HEK293 (cell line): ENCODE results near the gene ZNF248.

Source experiments
- CTCF ChIA-PET: fragments of 350-600 bp; formaldehyde crosslinking; extraction: SDS; loops from one replicate; lab custom pipeline; 2021; ENCODE audit warnings: antibody characterized with exemption; lab: Yijun Ruan, JAX
- POLR2A ChIA-PET: fragments of 300-600 bp; formaldehyde crosslinking; extraction: SDS; loops from one replicate; lab custom pipeline; 2020; ENCODE audit warnings: antibody characterized with exemption, inconsistent platforms; lab: Yijun Ruan, JAX
- H3K27ac ChIP-seq: fragments of 200-500 bp; sonication (Bioruptor generic); 2 replicates; pipeline ENCODE4 v1.5.1; 2014; ENCODE audit warnings: low read depth, low read length, control low read depth, inconsistent platforms; ENCODE audit errors: extremely low read depth
- H3K36me3 ChIP-seq, 2 experiments: fragments of 200-500 bp in 1 of 2; sonication (Bioruptor generic) in 1 of 2; 1 replicate in 1 of 2; 2 replicates in 1 of 2; pipeline ENCODE4 v1.5.1; 2014 to 2017; ENCODE audit warnings: inconsistent platforms in 2 of 2, low read length in 2 of 2; ENCODE audit not compliant: control insufficient read depth in 2 of 2, insufficient read depth in 1 of 2
- H3K4me1 ChIP-seq: fragments of 200-500 bp; sonication (Bioruptor generic); 2 replicates; pipeline ENCODE4 v1.5.1; 2014; ENCODE audit warnings: mild to moderate bottlenecking, low read length, inconsistent platforms; ENCODE audit not compliant: control insufficient read depth, insufficient read depth
- H3K4me3 ChIP-seq: 2 replicates; pipeline ENCODE4 v1.5.1; 2011; ENCODE audit warnings: low read depth, mild to moderate bottlenecking, control low read depth, low read length, moderate library complexity
- H3K9me3 ChIP-seq: fragments of 200-500 bp; sonication (Bioruptor generic); 2 replicates; pipeline ENCODE4 v1.5.1; 2014; ENCODE audit warnings: low read depth, low read length, inconsistent platforms; ENCODE audit not compliant: control insufficient read depth, insufficient read depth
- FEZF1 ChIP-seq: fragments of 450-650 bp; formaldehyde crosslinking; IDR thresholded peaks from 2 replicates; pipeline ENCODE4 v1.5.1; 2016; ENCODE audit warnings: missing biosample characterization, missing genetic modification characterization
- HOXC10 ChIP-seq: sonication (generic); formaldehyde crosslinking; IDR thresholded peaks from 2 replicates; pipeline ENCODE4 v1.8.1; 2023; ENCODE audit warnings: mild to moderate bottlenecking, missing genetic modification reagents
- KLF7 ChIP-seq: fragments of 450-650 bp; formaldehyde crosslinking; IDR thresholded peaks from 2 replicates; pipeline ENCODE4 v1.5.1; 2016; ENCODE audit warnings: missing biosample characterization, missing genetic modification characterization, borderline replicate concordance
- KLF8 ChIP-seq: fragments of 450-650 bp; formaldehyde crosslinking; IDR thresholded peaks from 2 replicates; pipeline ENCODE4 v1.5.1; 2016; ENCODE audit warnings: missing biosample characterization, missing genetic modification characterization
- MYNN ChIP-seq: fragments of 450-650 bp; formaldehyde crosslinking; IDR thresholded peaks from 2 replicates; pipeline ENCODE4 v1.5.1; 2016; ENCODE audit warnings: missing biosample characterization, missing genetic modification characterization, borderline replicate concordance
- MZF1 ChIP-seq: fragments of 450-650 bp; formaldehyde crosslinking; IDR thresholded peaks from 2 replicates; pipeline ENCODE4 v1.5.1; 2017; ENCODE audit warnings: missing biosample characterization, missing genetic modification characterization, borderline replicate concordance
- ZBTB1 ChIP-seq: fragments of 450-650 bp; formaldehyde crosslinking; IDR thresholded peaks from 2 replicates; pipeline ENCODE4 v1.5.1; 2016; ENCODE audit warnings: missing biosample characterization, missing genetic modification characterization
- ZBTB11 ChIP-seq: fragments of 450-650 bp; formaldehyde crosslinking; conservative IDR thresholded peaks from 2 replicates; pipeline ENCODE4 v1.5.1; 2016; ENCODE audit warnings: low read depth, missing biosample characterization, missing genetic modification characterization
- ZBTB8A ChIP-seq: fragments of 450-650 bp; formaldehyde crosslinking; IDR thresholded peaks from 2 replicates; pipeline ENCODE4 v1.5.1; 2016; ENCODE audit warnings: missing biosample characterization, missing genetic modification characterization
- ZIC2 ChIP-seq: fragments of 450-650 bp; formaldehyde crosslinking; IDR thresholded peaks from 2 replicates; pipeline ENCODE4 v1.5.1; 2016; ENCODE audit warnings: missing biosample characterization, missing genetic modification characterization
- ZNF10 ChIP-seq: fragments of 450-650 bp; formaldehyde crosslinking; IDR thresholded peaks from 2 replicates; pipeline ENCODE4 v1.5.1; 2017; ENCODE audit warnings: missing biosample characterization, missing genetic modification characterization
- ZNF175 ChIP-seq: fragments of 450-650 bp; formaldehyde crosslinking; IDR thresholded peaks from 2 replicates; pipeline ENCODE4 v1.5.1; 2016; ENCODE audit warnings: missing biosample characterization, missing genetic modification characterization
- ZNF350 ChIP-seq: fragments of 450-650 bp; formaldehyde crosslinking; IDR thresholded peaks from 2 replicates; pipeline ENCODE4 v1.5.0; 2017; ENCODE audit warnings: missing biosample characterization, mild to moderate bottlenecking, missing genetic modification characterization
- ZNF423 ChIP-seq: fragments of 450-650 bp; formaldehyde crosslinking; IDR thresholded peaks from 2 replicates; pipeline ENCODE4 v1.5.1; 2016; ENCODE audit warnings: missing biosample characterization, missing genetic modification characterization
- ZNF449 ChIP-seq: fragments of 450-650 bp; formaldehyde crosslinking; IDR thresholded peaks from 2 replicates; pipeline ENCODE4 v1.5.1; 2017; ENCODE audit warnings: missing biosample characterization, mild to moderate bottlenecking, missing genetic modification characterization, moderate library complexity
- ZNF473 ChIP-seq: fragments of 450-650 bp; formaldehyde crosslinking; IDR thresholded peaks from 2 replicates; pipeline ENCODE4 v1.5.1; 2017; ENCODE audit warnings: missing biosample characterization, missing genetic modification characterization
- ZNF501 ChIP-seq: fragments of 450-650 bp; formaldehyde crosslinking; IDR thresholded peaks from 2 replicates; pipeline ENCODE4 v1.5.1; 2016; ENCODE audit warnings: missing biosample characterization, missing genetic modification characterization
- ZNF521 ChIP-seq: fragments of 450-650 bp; formaldehyde crosslinking; IDR thresholded peaks from 2 replicates; pipeline ENCODE4 v1.5.1; 2017; ENCODE audit warnings: missing biosample characterization, mild to moderate bottlenecking, missing genetic modification characterization
- ZNF560 ChIP-seq: fragments of 450-650 bp; formaldehyde crosslinking; IDR thresholded peaks from 2 replicates; pipeline ENCODE4 v1.5.1; 2017; ENCODE audit warnings: missing biosample characterization, missing genetic modification characterization, borderline replicate concordance
- ZNF629 ChIP-seq: fragments of 450-650 bp; formaldehyde crosslinking; IDR thresholded peaks from 2 replicates; pipeline ENCODE4 v1.5.1; 2017; ENCODE audit warnings: missing biosample characterization, missing genetic modification characterization
- TF ChIP-seq, protein P1 (sequence below): fragments of 450-650 bp; formaldehyde crosslinking; IDR thresholded peaks from 2 replicates; pipeline ENCODE4 v1.5.1; 2016; ENCODE audit warnings: missing biosample characterization, missing genetic modification characterization, borderline replicate concordance

The ZNF248 gene

DNA sequence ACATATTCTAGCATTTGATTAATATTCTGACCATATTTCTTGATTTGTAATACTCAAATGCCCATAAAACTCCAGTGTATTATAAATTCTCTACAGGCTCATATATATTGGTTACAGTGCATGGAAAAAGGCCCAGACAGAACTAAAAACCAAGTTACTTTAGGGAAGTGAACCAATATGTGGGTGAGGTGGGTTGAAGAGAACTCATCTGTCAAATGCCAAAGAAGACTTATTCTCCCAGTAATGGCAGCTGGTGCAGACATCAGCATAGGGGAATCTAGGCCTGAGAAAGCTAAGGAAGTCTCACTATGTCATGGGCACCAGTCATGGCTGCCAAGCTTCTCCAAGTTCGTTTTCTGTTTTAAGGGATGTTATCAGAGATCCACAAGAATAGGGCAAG, 30.6 kb downstream of the ZNF248 start:
- CTCF ChIA-PET = no interaction called here
- POLR2A ChIA-PET = no interaction called here
- TF ChIP-seq ZNF175 (no peak), KLF7 (tag by site-specific recombination) (no peak), ZBTB11 (tag by site-specific recombination) (no peak)
- TF ChIP-seq, protein P1, sequence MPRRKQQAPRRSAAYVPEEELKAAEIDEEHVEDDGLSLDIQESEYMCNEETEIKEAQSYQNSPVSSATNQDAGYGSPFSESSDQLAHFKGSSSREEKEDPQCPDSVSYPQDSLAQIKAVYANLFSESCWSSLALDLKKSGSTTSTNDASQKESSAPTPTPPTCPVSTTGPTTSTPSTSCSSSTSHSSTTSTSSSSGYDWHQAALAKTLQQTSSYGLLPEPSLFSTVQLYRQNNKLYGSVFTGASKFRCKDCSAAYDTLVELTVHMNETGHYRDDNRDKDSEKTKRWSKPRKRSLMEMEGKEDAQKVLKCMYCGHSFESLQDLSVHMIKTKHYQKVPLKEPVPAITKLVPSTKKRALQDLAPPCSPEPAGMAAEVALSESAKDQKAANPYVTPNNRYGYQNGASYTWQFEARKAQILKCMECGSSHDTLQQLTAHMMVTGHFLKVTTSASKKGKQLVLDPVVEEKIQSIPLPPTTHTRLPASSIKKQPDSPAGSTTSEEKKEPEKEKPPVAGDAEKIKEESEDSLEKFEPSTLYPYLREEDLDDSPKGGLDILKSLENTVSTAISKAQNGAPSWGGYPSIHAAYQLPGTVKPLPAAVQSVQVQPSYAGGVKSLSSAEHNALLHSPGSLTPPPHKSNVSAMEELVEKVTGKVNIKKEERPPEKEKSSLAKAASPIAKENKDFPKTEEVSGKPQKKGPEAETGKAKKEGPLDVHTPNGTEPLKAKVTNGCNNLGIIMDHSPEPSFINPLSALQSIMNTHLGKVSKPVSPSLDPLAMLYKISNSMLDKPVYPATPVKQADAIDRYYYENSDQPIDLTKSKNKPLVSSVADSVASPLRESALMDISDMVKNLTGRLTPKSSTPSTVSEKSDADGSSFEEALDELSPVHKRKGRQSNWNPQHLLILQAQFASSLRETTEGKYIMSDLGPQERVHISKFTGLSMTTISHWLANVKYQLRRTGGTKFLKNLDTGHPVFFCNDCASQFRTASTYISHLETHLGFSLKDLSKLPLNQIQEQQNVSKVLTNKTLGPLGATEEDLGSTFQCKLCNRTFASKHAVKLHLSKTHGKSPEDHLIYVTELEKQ (tag by site-specific recombination) = no peak

GRCh38 chr10:37821237-37821636, 36.2 kb downstream of the ZNF248 start:
- H3K27ac ChIP-seq = no peak overlapping the region
- H3K4me3 ChIP-seq = no peak overlapping the region
- no peaks in the 10 kb centered on the region for H3K9me3 ChIP-seq
- H3K4me1 ChIP-seq = no peaks in the 10 kb centered on the region
- POLR2A ChIA-PET = no interaction called here
- CTCF ChIA-PET = no interaction called here
- TF ChIP-seq ZNF629 (tag by site-specific recombination) (no peak), KLF8 (tag by site-specific recombination) (no peak), MZF1 (tag by site-specific recombination) (no peak), ZNF423 (tag by site-specific recombination) (no peak), FEZF1 (tag by site-specific recombination) (no peak), ZNF501 (tag by site-specific recombination) (no peak), ZBTB8A (no peak), HOXC10 (no peak), MYNN (tag by site-specific recombination) (no peak), ZIC2 (tag by site-specific recombination) (no peak), ZBTB1 (tag by site-specific recombination) (no peak), ZNF10 (tag by site-specific recombination) (no peak), ZNF350 (tag by site-specific recombination) (no peak), ZNF175 (no peak), ZNF449 (tag by site-specific recombination) (no peak), ZNF521 (tag by site-specific recombination) (no peak), ZNF560 (no peak), ZNF473 (tag by site-specific recombination) (no peak)
- TF ChIP-seq, protein P1 (tag by site-specific recombination) = no peak
- H3K36me3 ChIP-seq = no peaks in the 10 kb centered on the region; a peak in 1 of 3 replicates

More for the DNA sequence above, 30.6 kb downstream of the ZNF248 start:
- Histone ChIP-seq H3K36me3 (peaks cover 8 to 46% of the 10 kb centered on the region in 2 experiments), H3K4me1 (no peaks in the 10 kb centered on the region), H3K27ac (no peak overlapping the region), H3K4me3 (no peak overlapping the region), H3K9me3 (no peaks in the 10 kb centered on the region)
